ENCODE data around the gene METRN.
"Not testable (repeated sequence)": the region's sequence is repeated elsewhere in the genome, so short reads cannot be mapped to it uniquely, and the experiment has no call there.

DNA sequence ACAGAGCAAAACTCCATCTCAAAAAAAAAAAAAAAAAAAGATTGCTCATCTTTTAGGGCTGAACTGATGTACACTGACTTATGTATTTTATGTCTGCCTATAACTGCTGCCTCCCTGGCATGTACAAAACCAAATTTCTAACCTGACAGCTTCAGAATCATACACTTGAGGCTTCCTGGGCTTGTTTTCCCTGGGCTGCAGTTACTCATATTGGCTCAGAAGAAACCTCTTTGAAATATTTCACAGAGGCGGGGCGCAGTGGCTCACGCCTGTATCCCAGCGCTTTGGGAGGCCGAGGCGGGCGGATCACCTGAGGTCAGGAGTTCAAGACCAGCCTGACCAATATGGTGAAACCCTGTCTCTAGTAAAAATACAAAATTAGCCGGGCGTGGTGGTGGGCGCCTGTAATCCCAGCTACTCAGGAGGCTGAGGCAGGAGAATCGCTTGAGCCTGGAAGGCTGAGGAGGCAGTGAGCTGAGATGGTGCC is 39.2 kb downstream of the METRN start:
- TF ChIP-seq, protein P1, sequence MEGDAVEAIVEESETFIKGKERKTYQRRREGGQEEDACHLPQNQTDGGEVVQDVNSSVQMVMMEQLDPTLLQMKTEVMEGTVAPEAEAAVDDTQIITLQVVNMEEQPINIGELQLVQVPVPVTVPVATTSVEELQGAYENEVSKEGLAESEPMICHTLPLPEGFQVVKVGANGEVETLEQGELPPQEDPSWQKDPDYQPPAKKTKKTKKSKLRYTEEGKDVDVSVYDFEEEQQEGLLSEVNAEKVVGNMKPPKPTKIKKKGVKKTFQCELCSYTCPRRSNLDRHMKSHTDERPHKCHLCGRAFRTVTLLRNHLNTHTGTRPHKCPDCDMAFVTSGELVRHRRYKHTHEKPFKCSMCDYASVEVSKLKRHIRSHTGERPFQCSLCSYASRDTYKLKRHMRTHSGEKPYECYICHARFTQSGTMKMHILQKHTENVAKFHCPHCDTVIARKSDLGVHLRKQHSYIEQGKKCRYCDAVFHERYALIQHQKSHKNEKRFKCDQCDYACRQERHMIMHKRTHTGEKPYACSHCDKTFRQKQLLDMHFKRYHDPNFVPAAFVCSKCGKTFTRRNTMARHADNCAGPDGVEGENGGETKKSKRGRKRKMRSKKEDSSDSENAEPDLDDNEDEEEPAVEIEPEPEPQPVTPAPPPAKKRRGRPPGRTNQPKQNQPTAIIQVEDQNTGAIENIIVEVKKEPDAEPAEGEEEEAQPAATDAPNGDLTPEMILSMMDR (IDR thresholded peaks at IDR 0.05 in 4 of 5, conservative IDR thresholded peaks at IDR 0.05 in 1 of 5): not testable (repeated sequence)
- not testable (repeated sequence) for TF ChIP-seq POLR2A (IDR thresholded peaks at IDR 0.05)
